Stimulated activated CD8-positive, alpha-beta memory T cell treated with anti-CD3 and anti-CD28 coated beads, Interleukin-4, amount 100 ng/mL, for 4 hours (primary cell): ENCODE measurements around the gene NFAM1.

Experiments
- DNase-seq, 2 donors: peaks; one replicate each; pipeline ENCODE4 v3.0.0-alpha.2; 2020; ENCODE audit warnings: low read depth in 2 of 2, low spot score in 1 of 2

NFAM1 gene

DNA sequence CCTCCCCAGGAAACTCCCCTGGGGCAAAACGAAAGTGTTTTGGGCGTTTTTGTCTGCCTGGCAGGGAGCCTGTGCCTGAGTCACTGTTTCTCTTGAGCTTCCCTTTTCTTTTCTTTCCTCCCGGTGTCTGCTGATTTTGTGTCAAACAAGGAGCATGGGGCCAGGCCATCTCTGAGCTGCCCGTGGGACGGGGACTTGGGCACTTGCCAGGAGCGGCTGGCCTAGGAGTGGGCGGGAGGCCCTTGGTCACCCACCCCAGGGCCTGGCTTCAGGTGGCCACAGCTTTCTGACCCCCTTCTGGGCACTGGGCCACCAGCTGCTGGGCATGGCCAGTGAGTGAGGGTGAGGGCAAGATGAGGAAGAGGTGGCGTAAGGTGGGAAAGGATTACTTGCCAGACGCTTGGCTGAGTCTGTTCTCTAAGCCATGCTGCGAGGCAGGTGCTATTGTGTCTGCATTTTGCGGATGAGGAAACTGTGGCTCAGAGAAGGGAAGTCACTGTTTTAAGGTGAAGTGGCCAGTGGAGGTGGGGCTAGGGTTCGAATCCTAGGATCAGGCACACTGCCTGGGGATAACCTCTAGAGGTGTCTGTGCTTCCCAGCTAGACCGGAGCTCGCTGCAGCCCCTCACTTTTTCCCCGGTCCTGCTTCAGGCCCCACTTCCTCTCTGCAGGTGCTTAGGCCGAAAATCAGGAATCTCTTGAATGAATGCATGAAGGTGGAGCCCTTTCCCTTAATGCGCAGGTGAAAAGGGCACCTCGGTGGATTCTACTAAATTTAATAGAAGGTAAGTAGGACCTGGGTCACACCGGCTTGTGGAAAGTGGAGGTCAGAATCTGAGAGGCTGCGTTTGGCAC, 7.8 kb upstream of the NFAM1 start:
- no peak for DNase-seq

DNA sequence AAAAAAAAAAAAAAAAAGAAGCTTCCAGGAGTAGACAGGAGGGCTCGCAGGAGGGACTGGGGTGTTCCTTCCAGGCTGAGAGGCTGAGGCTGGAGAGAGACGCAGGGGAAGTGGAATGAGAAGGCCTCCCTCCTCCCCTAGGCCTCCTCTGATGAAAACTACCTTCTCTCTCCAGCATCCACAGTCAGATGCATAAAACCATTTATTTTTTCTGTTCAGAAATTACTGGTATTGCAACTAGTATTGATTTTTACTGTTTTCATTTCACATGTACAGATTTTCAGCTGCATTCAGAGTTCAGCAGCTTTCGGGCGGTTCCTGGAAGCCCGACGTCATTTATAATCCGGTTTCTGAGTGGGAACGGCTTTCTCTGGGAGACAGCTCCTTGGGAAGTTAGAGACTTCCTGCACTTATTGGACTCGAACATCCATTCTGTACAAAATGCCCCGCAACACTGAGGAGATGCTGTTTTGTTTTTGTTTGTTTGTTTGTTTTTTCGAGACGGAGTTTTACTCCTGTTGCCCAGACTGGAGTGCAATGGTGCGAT, 6.9 kb upstream of the NFAM1 start:
- no peak for DNase-seq

DNA sequence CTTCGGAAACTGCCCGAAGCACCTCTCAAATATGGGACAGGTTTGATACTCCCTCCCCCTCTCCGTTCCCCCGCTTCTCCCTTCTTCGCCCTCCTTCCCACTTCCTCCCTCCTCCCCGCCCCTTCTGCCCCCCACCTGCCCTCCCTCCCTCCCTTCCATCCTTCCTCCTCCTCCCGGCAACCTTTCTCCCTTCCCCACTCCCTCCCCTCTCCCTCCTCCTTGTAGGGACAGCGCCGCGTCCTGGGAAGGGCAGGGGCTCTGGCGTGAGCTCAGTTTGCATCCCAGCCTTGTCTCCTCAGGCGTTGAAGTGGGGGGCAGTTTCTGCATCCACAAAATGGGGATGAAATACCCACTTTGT, 6.1 kb upstream of the NFAM1 start:
- DNase-seq: no peak

DNA sequence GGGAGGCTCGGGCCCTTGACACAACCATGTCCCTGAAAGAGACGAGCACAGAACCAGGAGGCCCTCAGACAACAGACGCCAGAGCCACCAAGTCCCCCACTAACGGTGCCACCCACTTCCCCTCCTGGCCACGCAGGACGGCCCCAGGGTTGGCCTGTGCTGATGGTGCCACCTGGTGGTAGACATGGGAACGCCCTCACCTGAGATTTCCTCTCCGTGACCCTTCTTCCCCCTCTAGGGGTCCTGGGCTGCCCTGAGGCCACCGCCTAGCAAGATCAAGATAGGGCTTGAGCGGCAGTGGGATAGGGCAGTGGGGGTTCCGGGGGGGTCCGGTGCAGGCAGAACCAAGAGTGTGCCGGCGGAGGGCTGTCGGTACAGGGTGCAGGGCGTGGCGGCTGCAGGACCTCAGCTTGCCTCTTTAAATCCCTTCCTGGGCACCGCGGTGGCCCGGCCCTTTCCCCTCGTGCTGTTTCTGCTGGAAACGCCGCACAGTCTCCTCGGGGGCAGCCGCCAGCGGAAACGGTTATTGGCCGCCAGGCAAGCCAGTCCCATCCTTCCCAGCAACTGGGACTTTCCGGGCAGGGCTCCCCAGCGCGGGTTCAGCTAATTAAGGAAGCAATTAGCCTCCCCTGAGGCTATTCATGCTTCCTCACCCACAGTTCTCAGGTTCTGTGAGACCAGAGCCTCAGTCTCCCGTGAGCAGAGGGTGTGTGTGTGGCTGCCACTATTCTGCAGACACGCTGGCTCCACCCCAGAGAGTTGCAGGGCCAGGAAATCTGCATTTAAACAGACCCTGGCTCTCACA, 5.5 kb upstream of the NFAM1 start:
- peak; percentile 63 to 78 for DNase-seq

DNA sequence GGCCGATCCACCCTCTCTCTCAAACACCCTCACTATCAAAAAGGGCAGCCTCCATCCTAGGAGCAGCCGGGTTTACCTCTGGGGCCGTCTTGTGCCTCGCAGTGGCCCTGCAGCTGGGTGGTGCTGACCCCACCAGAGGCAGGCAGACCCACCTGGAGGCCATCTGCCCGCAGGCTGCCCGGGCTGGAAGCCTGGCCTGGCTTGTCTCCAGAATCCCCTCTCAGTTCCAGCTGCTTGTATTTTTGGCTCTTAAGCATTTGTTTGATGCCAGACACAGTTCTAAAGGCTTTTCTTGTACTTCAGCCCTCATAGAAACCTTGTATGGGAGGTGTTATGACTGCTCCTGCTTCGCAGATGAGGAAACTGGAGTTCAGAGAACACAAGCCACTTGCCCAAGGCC, 4.2 kb upstream of the NFAM1 start:
- DNase-seq: no peak

DNA sequence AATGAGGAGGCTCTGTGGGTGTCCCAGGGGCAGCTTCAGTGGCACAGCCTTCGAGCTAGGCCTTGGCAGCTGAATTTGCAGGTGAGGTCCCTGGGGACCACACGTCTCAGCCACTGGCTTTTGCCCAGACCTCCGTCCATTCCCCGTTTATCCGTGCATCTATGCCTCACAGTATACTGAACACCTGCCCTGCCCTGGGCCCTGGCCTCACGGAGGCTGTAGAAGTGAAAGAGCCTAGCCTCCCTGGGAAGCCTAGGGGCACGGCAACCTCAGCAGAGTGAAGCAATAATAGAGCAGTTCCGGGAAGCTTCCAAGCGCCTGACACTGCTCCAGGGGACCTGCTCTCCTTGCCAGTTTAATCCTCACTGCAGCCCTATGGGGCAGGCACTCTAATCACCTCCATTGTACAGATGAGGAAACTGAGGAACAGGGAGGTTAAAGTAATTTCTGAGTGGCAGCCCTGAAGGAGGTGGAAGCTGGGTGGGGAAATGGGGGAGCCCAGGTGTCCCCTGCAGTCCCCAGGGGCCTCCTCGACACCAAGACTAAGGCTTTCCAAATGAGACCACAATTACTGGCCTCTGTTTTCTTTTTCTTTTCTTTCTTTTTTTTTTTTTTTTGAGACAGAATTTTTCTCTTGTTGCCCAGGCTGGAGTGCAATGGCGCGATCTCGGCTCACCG, 2.7 kb upstream of the NFAM1 start:
- DNase-seq: no peak

DNA sequence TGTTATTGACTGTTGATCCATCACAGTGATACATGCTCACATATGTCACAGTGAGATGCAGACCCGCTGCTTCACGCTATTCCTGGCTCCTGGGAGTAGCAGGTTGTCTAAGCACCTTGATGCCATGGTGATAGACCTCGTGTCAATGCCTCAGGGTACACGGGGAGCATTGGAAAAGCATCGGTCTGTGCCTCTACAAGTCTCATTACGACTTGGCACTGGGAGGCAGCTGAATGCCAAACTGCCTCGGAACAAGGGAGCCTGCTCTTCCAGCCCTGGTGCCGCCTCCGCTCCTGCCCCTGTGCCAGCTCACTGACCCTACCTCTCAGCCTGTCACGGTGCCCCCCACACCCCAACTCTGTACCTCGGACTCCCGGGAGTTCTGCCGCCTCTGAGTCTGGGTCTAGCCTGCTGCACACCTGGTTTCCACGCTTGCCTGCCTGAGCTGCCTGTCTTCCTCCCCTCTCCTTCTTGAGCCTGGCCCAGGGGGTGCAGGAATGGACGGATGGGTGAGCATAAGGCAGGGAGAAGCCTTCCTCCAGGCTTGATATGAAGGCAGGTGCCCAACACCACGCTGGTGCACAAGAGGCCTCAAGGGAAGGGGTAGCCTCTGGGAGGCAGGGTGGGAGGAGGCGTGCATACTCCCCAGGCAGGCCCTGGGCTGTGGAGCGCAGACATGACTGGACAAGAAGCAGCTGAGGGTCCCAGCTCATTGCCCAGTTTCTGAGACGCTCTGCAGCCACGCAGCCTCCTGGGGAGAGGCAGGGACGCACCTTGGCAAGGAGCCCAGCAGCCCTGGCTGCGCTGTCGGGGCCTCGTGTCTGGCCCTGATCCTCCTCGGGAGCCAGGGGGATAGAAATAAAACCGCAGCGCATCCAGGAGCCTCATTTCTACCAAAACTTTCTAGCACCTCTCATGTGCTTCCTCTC, 1.8 kb upstream of the NFAM1 start:
- DNase-seq: no peak

DNA sequence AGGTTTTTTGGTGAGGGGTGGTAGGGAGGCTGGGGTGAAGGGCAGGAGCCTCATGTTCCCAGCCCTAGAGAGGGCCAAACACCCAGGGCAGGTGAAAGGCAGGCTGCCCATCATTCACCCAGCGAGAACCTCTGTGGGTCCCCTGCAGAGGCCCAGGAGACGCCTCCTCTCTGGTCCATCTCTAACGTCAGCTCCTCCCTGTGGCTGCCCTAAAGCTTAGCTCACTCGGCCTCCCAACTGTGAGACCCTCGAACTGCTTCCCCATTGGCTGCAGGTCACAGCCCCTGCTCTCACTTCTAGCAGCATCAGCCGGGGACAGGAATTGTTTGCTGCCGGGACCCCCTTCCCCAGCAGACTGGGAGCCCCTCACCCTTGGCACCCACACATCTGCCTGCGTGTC, 615 bp upstream of the NFAM1 start:
- no peak for DNase-seq

DNA sequence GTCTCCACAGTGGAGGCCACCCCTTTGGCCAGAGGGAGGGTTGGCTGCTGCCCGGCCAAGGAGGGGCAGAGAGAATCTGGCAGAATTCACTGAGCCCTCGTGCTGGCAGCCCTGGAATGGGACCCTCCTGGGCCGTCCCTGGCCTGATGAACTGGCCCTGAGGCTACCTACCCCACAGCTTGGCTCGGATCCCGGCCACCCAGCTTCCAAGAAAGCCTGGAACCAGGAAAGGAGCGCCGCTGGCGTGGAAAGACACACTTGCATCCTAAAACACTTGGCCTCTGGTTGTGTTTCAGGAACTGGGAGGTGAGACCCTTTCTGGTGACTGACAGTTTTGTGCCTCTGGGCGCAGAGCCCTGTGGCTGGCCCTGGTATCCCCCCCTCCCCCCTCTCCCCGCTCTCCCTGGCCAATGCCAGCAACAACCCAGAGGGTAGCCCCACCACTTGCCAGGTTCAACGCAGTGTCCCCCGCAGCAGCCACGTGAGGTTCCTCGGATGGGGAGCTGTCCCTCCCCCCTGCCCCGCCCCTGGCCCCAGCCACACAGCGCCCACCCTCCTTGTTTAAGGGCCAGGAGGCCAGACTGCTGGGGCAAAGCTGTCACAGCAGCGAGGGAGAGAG, 693 bp downstream of the NFAM1 start:
- no peak for DNase-seq

DNA sequence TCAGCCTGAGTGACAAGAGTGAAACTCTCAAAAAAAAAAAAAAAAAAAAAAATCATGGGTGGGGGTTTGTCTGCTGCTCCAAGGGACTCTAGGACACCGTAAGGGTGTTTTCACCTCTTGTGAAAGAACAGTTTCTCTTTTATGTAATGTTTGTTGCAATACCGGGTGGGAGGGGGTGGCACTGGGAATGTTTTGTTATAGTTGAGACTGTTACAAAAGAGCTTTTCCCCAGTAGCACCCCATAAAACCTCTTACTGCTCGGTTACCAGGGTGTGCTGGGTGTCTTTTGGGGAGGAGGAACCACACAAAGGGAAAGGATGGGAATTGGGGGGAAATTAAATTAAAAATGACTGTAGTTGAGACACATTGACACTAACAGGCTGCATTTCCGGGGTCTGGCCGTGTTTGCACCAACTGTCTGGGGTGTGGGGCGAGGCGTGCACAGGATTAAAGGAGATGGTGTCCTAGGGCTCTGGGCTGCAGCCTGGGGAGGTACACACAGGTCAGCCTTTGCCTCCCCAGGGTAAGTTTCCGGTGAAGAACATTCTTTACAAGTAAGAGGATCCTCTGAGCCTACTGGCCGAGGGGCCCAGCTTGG, 1.6 kb downstream of the NFAM1 start:
- no peak for DNase-seq

DNA sequence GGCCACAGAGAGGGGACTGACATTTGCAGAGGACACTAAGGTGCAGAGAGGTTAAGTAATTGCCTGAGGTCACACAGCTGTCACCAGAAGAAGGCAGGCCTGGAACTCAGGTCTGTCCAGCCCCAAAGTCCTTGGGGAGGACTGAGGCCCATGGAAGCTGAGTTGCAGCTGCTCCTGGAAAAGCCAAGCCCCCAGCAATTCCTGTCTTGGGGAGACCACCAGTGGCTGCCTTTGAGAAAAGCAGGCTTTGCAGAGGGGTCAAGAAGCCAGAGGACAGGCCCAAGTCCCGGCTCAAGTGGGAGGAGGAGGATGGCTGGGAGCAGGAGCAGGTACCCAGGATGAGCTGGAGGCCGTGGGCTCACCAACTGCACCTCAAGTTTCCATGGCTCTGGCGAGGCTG, 3.4 kb downstream of the NFAM1 start:
- DNase-seq: no peak

DNA sequence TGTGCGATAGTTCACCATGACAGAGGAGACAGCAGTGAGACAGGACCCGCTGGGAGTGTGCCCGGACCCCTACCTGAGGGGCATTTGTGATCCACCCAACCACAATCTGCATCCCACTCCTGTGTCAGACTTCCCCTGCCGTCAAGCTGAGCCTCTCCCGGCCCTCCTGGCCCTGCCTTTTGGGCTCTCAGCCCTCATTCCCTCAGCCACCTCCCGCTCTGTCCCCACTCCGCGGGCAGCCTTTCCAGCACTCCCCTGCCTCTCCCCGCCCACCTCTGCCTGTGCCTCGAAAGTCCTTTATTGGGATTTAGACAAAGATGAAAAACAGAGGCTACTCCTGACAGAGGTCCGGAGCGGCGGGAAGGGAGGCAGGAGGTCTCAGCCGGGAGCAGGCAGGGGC, 4.2 kb downstream of the NFAM1 start:
- no peak for DNase-seq

DNA sequence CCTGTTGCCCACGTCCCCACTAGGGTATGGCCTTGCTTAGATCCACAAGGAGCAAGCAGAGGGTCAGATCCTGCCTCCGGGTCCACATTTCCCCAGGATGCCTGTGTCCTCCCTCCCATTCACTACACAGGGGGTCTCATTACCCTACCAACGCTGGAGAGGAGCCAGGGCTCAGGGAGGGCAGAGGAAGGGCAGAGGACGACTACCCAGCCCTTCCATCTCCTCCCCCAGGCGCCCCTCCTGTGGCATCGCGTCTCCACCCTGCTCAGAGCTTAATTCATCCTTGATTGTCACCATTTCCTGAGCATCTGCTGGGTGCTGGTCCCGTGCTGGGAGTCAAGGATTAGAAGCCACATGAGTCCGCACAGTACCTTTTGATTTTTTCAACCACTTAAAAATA, 5.0 kb downstream of the NFAM1 start:
- no peak for DNase-seq

DNA sequence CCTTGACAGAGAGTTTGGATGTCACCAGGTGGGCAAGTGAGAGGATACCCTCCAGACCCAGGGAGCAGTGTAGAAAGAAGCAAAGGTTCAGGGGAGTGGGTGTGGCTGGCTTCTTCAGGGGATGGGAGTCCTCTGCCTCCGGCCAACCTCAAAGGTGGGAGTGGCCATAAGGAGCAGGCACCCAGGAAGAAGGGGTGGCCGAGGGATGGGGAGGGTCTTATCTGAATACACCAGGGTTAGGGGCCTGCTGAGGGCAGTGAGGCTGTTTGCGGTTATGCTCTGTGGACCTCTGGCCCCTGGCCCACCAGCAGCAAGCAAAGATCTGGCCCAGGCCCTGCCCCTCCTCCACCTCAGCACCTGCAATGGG, 6.2 kb downstream of the NFAM1 start:
- no peak for DNase-seq

DNA sequence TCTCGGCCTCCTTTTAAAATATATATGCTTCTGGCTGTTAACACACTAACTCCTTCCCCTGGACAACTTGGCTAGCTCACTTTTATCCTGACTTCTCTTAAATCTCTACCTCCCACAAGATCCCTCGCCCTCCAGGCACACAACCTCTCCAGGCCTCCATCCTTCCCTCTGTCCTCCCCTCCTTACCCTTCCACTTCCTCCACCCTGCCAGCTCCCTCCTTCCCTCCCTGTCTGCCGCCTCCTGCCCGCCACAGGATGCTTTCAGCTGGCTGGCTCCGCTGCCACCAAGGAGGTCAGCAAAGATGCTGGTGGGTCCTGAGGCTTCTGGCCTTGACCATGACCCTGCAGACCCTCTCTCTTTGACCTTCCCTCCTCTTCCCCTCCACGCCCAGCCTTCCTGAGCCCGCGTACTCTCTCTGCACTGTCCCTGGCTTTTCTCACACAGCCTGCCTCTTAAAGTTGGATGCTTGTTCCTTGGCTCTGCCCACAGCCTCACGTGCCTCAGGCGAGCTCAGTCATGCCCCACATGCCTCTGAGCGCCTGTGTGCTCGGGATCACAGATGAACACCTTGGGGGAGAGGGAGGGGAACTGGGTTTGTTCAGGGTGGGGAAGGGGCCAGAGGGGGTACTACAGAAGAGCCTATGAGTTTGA, 6.7 kb downstream of the NFAM1 start:
- DNase-seq: no peak

DNA sequence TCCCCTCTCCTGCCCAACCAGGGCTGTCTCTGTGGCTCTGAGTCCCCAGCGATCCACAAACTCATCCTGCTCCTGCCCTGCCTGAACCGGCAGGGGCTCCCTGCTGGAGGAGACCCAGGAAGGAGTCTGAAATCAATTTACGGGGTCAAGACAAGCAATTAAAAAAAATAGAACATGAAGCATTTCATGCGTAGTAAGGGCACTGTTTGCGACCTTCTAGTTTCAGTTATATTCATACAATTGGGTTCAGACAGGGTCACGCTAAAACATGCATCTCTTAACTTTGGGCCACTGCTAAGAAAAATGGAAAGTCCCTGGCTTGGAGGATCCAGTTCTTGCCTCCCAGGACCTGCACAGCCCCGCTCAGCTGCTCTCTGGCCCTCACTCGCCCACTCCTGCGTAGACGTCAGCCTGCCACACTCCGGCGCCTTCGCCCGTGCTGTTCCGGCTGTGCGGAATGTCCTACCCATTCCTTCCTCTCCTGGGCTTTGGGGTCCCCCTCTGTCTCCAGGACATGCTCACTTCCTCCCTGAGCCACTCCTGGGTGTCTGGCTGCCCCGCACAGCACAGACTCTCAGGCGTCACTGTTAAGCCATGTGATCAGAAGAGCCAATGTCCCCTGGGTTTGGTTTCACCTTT, 12.8 kb downstream of the NFAM1 start:
- DNase-seq: no peak

DNA sequence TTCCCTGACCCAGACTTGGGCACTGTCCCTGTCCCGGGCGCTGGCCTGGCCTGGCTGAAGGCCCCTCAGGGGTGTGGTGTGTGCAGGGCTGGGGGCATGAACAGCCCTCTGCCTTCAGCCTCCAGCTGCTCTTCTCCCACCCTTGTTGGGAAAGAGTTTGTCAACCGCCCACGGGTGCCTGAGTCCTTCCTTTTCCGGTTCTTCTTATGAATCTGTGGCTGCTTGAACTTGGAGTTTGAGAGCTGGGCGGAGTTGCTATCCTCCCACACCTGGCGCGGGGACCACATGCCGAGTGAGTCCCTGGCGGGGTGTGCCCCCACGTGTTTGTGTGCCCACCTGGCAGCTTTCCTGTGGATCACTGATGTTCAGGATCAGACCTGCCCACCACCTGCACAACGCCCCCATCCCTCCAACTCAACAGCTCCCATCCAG, 13.4 kb downstream of the NFAM1 start:
- DNase-seq: no peak

DNA sequence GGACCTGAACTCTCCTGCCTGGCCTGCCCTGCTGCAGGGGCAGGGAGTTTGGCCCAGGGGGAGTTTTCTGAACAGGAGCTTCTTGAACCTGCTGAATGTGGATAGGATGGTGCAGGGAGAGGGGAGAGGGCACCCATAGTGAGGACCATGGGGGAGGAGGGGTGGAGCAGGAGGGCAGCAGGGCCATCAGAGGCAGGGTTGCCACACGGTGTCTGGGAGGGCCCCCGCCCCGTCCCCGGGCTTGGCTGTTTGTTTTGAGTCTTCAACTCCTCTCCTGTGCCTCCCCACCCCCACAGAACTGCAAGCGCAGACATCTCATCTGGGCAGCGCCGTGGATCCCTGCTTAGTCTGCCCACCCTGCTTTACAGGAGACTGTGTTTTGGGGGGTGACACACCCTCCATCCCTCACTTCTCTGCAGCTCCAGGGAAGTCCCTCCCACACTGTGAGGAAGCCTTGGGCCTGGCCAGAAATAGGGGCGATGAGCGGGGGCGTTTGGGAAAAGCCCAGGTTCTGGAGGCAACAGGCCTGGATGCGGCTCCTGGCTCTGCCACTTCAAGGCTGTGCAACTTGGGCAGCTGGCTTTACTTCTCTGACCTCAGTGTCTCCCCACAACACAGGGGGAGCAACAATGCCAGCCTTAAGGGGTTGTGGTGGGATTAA, 14.4 kb downstream of the NFAM1 start:
- no peak for DNase-seq
